Kidney epithelial cell (primary cell): ENCODE data around the gene BRAT1. TPM values are rescaled to one million over a fixed set of nuclear protein-coding genes. Genes with fewer than 3 reads are reported as not detected.

Experiments used
- DNase-seq: peaks from one replicate; pipeline ENCODE4 v3.0.0-alpha.2; 2010; ENCODE audit warnings: low read depth
- H3K27me3 ChIP-seq: 2 replicates; pipeline ENCODE4 v1.6.0; 2011; ENCODE audit warnings: low read length; ENCODE audit not compliant: control insufficient read depth, insufficient read depth
- H3K36me3 ChIP-seq: 2 replicates; pipeline ENCODE4 v1.5.1; 2011; ENCODE audit warnings: low read length; ENCODE audit not compliant: control insufficient read depth, insufficient read depth
- H3K4me3 ChIP-seq: 2 replicates; pipeline ENCODE4 v1.5.1; 2011; ENCODE audit warnings: low read depth, mild to moderate bottlenecking, control low read depth, low read length
- CTCF ChIP-seq: IDR thresholded peaks from 2 replicates; pipeline ENCODE4 v1.5.1; 2011; ENCODE audit warnings: mild to moderate bottlenecking, moderate library complexity, low read length, control low read depth, inconsistent platforms; ENCODE audit not compliant: insufficient read depth, poor library complexity, severe bottlenecking
- total RNA-seq: library from RNA; depleted of rRNA; stranded (reverse); fragments of >200 nt; gene quantifications from 2 replicates; pipeline ENCODE4 v1.2.3, GENCODE V29; 2015

Gene BRAT1
- total RNA-seq, 1 donor from 2014 or later = 40.1 TPM

- no peak for DNase-seq
- Histone ChIP-seq H3K36me3 (no peaks in the 10 kb centered on the region), H3K4me3 (no peak overlapping the region), H3K27me3 (peaks cover 7% of the 10 kb centered on the region)
- no peak for TF ChIP-seq CTCF
Measured at GRCh38 chr7:2503056-2503941, 52.0 kb downstream of the BRAT1 start.

DNA sequence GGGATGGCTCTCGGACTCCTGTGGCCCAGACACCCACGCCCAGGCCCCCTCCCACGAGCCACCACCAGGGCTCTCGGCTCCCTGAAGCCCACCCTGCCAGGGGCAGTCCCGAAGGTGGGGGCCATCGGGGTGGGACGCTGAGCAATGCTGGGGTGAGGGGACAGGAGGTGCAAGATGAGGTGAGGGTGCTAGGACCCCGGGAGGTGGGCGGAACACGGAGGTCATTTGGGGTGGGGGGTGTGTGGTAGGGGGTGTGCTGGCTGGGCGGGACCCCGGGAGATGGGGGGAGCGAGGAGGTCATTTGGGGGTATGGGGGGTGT, 52.7 kb downstream of the BRAT1 start:
- H3K36me3 ChIP-seq = no peaks in the 10 kb centered on the region
- H3K4me3 ChIP-seq = no peak overlapping the region
- H3K27me3 ChIP-seq = peaks cover 14% of the 10 kb centered on the region
- no peak for TF ChIP-seq CTCF
- DNase-seq = no peak

- no peak overlapping the region for H3K4me3 ChIP-seq
- TF ChIP-seq CTCF = no peak
- no peaks in the 10 kb centered on the region for H3K36me3 ChIP-seq
- H3K27me3 ChIP-seq = peaks cover 19% of the 10 kb centered on the region
- DNase-seq = no peak
Measured at GRCh38 chr7:2501947-2502646, 53.2 kb downstream of the BRAT1 start.

DNA sequence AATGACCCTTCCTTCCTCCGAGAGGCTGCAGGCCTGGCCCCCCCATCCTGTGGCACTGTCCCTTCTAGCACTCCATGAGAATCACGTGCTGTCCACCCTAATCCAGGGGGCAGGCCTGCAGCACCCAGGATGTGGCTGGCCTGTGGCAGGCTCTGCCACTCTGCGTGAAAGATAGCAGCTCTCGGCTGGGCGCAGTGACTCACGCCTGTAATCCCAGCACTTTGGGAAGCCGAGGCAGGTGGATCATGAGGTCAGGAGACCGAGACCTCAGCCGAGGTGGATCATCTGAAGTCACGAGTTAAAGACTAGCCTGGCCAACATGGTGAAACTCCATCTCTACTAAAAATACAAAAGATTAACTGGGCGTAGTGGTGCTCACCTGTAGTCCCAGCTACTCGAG, 54.6 kb downstream of the BRAT1 start:
- no peak for TF ChIP-seq CTCF

GRCh38 chr7:2499719-2500430, 55.4 kb downstream of the BRAT1 start:
- H3K27me3 ChIP-seq = peaks cover 31% of the 10 kb centered on the region
- H3K4me3 ChIP-seq = no peak overlapping the region
- no peaks in the 10 kb centered on the region for H3K36me3 ChIP-seq
- TF ChIP-seq CTCF = no peak
- no peak for DNase-seq

More for the DNA sequence above, 54.6 kb downstream of the BRAT1 start:
- Histone ChIP-seq H3K4me3 (no peak overlapping the region), H3K27me3 (peaks cover 26% of the 10 kb centered on the region), H3K36me3 (no peaks in the 10 kb centered on the region)
- DNase-seq = no peak
